ENCODE data around the gene MRPS5.
A peak's percentile ranks its signal among the peaks of the same experiment; 100 is the strongest.
"Not testable (repeated sequence)": the region's sequence is repeated elsewhere in the genome, so short reads cannot be mapped to it uniquely, and the experiment has no call there.

The MRPS5 gene

DNA sequence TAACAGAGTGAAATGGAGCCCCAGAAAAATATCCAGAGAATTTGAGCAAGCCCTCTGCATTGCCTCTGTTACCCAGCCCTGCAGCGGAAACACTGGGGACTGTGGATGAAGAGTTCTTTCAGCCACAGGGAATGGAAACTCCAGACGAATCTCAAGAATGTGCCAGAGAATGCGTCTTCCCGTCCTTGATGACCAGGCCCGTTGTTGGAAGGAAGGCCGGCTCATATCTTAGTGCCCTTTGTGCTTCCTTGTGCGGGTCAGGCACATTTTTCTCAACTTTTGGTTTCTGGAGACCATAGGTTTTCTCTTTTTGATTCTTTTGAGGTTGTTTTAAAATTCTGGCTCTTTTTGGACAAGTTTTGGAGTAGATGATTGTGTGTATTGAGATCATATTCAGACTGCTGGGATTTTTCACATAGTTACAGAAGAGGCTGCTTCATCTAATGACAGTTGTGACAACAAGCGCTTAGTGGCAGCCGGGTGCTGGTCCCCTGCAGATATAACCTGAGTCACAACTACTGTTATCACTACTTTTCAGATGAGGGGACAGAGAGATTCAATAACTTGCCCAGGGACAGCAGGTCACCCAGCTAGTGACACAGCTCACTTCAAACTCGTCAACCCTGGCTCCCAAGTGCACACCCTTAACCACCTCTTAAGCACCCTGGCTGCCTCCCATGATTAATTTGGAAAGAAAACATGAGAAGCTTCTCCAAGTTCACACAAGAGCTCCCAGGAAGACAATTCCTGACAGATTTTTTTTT, 80.4 kb downstream of the MRPS5 start:
- DNase-seq (ENCODE audit: insufficient read length) (no peak), FAIRE-seq (no peak)
- TF ChIP-seq POLR2A (IDR thresholded peaks at IDR 0.05; ENCODE audit: low read depth, low read length) (no peak), POLR2AphosphoS5 (IDR thresholded peaks at IDR 0.05; ENCODE audit: low read depth, low read length) (no peak), TAF1 (IDR thresholded peaks at IDR 0.05; ENCODE audit: borderline replicate concordance, low read depth, low read length) (no peak)

- TF ChIP-seq POLR2AphosphoS5 (IDR thresholded peaks at IDR 0.05; ENCODE audit: low read depth, low read length) (no peak), TAF1 (IDR thresholded peaks at IDR 0.05; ENCODE audit: borderline replicate concordance, low read depth, low read length) (no peak), POLR2A (IDR thresholded peaks at IDR 0.05; ENCODE audit: low read depth, low read length) (no peak)
- DNase-seq (ENCODE audit: insufficient read length): no peak
- FAIRE-seq: no peak
Observed at GRCh38 chr2:95040426-95040825, 81.2 kb downstream of the MRPS5 start.

- TF ChIP-seq POLR2A (IDR thresholded peaks at IDR 0.05; ENCODE audit: low read depth, low read length): no peak
- no peak for TF ChIP-seq POLR2AphosphoS5 (IDR thresholded peaks at IDR 0.05; ENCODE audit: low read depth, low read length)
- no peak for TF ChIP-seq TAF1 (IDR thresholded peaks at IDR 0.05; ENCODE audit: borderline replicate concordance, low read depth, low read length)
- FAIRE-seq (peak; percentile 21), DNase-seq (ENCODE audit: insufficient read length) (no peak)
Observed at GRCh38 chr2:95039978-95040377, 81.6 kb downstream of the MRPS5 start.

GRCh38 chr2:95039363-95039762, 82.2 kb downstream of the MRPS5 start:
- FAIRE-seq (no peak), DNase-seq (ENCODE audit: insufficient read length) (no peak)
- TF ChIP-seq TAF1 (IDR thresholded peaks at IDR 0.05; ENCODE audit: borderline replicate concordance, low read depth, low read length) (no peak), POLR2A (IDR thresholded peaks at IDR 0.05; ENCODE audit: low read depth, low read length) (no peak), POLR2AphosphoS5 (IDR thresholded peaks at IDR 0.05; ENCODE audit: low read depth, low read length) (no peak)

GRCh38 chr2:95038635-95039298, 82.8 kb downstream of the MRPS5 start:
- TF ChIP-seq POLR2AphosphoS5 (IDR thresholded peaks at IDR 0.05; ENCODE audit: low read depth, low read length) (no peak), POLR2A (IDR thresholded peaks at IDR 0.05; ENCODE audit: low read depth, low read length) (no peak), TAF1 (IDR thresholded peaks at IDR 0.05; ENCODE audit: borderline replicate concordance, low read depth, low read length) (no peak)
- FAIRE-seq (peak; percentile 40), DNase-seq (ENCODE audit: insufficient read length) (no peak)

- not testable (repeated sequence) for DNase-seq (ENCODE audit: insufficient read length)
- peak; percentile 21 for FAIRE-seq
Observed at GRCh38 chr2:95037841-95038585, 83.6 kb downstream of the MRPS5 start.

DNA sequence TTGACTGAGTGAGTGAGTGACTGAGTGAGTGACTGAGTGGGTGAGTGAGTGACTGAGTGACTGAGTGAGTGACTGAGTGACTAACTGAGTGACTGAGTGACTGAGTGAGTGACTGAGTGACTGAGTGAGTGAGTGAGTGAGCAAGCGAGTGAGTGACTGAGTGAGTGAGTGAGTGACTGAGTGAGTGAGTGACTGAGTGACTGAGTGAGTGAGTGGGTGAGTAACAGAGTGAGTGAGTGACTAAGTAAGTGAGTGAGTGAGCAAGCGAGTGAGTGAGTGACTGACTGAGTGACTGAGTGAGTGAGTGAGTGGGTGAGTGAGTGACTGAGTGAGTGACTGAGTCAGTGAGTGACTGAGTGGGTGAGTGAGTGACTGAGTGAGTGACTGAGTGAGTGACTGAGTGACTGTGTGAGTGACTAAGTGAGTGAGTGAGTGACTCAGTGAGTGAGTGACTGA, 84.2 kb downstream of the MRPS5 start:
- FAIRE-seq: peak; percentile 44
- TF ChIP-seq POLR2A (IDR thresholded peaks at IDR 0.05; ENCODE audit: low read depth, low read length): no peak
- no peak for TF ChIP-seq TAF1 (IDR thresholded peaks at IDR 0.05; ENCODE audit: borderline replicate concordance, low read depth, low read length)
- TF ChIP-seq POLR2AphosphoS5 (IDR thresholded peaks at IDR 0.05; ENCODE audit: low read depth, low read length): no peak
- DNase-seq (ENCODE audit: insufficient read length): no peak

- DNase-seq (ENCODE audit: insufficient read length) (no peak), FAIRE-seq (peak; percentile 9)
- TF ChIP-seq POLR2A (IDR thresholded peaks at IDR 0.05; ENCODE audit: low read depth, low read length): no peak
- TF ChIP-seq TAF1 (IDR thresholded peaks at IDR 0.05; ENCODE audit: borderline replicate concordance, low read depth, low read length): no peak
- TF ChIP-seq POLR2AphosphoS5 (IDR thresholded peaks at IDR 0.05; ENCODE audit: low read depth, low read length): no peak
Observed at GRCh38 chr2:95036596-95037383, 84.8 kb downstream of the MRPS5 start.
